HG03571 (cell line): Measurements from ENCODE around the gene UBE2E2.

Source experiments
- ATAC-seq: cut with Tn5 transposase; IDR thresholded peaks from one replicate; pipeline ENCODE4 v1.9.1; 2021; ENCODE audit not compliant: unreplicated experiment

UBE2E2 gene

DNA sequence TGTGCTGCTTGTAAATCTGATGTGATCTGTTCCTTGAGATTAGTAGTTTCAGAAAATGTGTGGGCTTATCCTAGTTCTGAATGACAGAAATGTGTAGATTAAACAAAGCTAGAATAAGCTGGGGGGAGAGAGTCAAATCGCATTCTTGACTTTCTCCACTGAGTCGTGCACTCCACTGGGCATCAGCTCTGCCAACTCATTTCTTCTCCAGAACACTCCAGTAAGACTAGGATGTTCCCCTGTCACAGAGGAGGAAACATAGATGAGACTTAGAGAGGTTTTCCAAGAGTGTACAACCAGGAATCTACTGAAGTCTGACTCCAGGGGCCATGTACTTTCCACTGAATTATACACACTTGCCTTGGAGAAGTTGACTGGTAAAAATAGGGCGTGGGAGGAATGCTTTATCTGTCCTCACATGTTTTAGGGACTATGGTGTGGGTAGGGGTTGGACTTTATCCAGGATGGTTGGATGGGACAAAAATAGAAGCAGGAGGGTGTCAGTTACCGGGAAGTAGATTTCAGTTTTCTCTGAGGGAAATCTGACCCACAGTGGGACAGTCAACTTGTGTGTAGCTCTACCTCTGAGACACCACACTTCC lies 298.2 kb downstream of the UBE2E2 start:
- no peak for ATAC-seq

- ATAC-seq: no peak
Measured at GRCh38 chr3:23508464-23508863, 305.3 kb downstream of the UBE2E2 start.

- ATAC-seq: no peak
Measured at GRCh38 chr3:23518441-23518840, 315.3 kb downstream of the UBE2E2 start.

DNA sequence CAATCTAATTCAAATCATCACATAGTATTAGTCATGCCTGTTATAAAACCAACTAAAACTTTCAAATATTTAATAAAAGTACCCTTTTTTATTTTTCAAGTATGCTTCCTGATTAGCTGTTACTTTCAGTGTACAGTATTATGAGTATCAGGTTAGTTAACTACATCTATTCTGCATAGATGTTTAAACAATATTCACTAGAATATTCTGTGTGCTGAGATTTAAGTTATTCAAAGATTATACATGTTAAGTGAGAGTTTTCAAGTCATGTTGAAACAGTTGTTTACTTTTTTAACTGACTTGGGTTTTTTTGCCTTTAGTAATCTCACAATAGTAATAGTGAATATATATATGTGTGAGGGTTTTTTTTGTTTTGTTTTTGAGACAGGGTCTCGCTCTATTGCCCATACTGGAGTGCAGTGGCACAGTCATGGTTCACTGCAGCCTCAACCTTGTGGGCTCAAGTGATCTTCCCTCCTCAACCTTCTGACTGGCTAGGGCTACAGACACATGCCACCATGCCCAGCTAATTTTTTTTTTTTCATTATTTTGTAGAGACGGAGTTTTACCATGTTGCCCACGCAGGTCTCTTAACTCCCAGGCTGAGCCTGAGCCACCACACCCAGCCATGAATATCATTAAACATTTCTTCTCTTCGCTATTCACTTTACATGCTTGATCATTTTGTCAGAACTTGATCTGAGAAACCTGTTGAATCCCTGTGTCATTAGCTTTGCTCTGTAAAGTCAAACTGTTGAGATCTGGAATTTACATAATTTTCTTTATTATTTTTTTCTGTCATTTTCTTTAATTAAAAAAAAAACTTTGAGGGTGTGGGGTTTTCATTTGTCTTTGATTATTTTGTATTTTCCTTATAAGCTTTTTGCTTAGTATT lies 316.4 kb downstream of the UBE2E2 start:
- ATAC-seq: peak; percentile 64

GRCh38 chr3:23527326-23527725 lies 324.2 kb downstream of the UBE2E2 start:
- no peak for ATAC-seq

DNA sequence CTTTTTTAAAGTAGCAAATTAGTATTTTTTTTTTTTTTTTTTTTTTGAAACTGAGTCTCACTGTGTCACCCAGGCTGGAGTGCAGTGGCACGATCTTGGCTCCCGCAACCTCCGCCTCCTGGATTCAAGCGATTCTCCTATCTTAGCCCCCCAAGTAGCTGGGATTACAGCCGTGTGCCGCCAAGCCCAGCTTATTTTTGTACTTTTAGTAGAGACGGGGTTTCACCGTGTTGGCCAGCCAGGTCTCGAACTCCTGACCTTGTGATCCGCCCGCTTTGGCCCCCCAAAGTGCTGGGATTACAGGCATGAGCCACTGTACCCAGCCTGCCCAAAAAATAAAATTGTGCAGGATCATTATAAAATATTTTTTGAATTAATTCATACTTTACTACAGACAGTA lies 330.5 kb downstream of the UBE2E2 start:
- ATAC-seq: no peak

GRCh38 chr3:23533996-23534395 lies 330.9 kb downstream of the UBE2E2 start:
- ATAC-seq: no peak

GRCh38 chr3:23537101-23537551 lies 334.0 kb downstream of the UBE2E2 start:
- no peak for ATAC-seq

- no peak for ATAC-seq
Measured at GRCh38 chr3:23539185-23539584, 336.1 kb downstream of the UBE2E2 start.

GRCh38 chr3:23540600-23540999 lies 337.5 kb downstream of the UBE2E2 start:
- no peak for ATAC-seq

DNA sequence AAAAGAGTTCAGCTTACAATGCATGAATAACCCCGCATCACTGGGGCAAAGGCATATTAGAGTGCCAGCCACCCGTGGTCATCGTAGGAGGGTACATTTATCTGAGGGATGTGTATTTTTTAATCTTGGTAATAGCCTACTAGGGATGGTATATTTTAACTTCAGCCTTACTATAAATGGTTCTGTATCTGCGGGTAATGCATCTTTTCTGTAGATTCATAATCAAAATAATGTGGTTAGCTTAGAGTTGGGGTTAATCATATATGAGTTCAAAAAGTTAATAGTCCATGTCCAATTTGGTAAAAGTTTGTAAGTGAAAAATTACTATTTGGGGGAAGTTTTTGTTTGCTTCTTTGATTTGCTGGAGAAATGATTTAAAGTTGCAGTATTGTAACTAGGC lies 339.0 kb downstream of the UBE2E2 start:
- ATAC-seq: no peak

DNA sequence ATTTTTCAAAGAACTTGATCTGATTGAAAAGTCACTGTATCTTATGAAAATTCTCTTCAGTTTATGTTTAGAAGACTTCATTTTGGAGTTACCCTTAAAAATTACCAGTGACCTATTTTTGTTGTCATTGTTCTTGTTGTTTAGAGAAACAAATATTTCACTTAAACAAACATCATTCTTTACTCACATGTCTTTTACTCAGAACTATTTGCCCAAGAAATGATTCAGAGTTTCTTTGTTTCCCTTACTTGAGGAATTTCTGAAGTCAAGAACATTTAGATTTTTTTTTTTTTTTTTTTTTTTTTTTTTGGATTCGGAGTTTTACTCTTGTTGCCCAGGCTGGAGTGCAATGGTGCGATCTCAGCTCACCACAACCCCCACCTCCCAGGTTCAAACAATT lies 343.1 kb downstream of the UBE2E2 start:
- ATAC-seq: no peak

DNA sequence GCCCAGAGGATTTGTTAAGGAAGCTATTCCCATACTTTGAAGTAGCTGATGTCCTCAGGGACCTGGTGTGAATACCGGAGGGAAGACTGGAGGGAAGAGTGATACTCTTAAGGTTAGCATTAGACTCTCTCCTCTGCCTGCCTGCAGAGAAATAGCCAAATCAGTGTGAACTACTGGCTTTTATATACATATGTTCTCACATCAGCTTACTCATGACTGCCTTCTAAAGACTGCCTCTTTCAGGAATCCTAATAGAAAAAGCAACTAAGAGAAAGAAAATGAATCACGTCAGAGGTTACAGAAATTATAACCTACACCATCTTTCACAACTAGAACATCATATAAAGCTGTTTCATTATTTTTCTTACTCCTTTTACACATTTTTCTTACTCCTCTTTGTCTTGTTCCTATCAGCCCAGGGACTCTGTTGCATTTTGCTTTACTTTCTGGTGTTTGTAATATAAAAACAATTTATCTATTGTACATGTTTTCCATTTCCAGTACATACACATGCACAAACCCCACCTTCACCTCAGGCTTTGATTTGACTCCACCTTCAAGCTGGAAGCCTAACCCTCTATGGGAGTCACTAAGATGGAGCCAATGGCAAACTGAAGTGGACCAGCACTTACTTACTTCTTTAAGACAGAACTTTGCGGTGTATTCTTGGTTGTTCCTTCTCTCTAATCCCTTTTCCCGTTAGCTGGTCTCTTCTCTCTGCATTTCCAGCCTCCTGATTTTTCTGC lies 345.0 kb downstream of the UBE2E2 start:
- ATAC-seq: no peak

- no peak for ATAC-seq
Measured at GRCh38 chr3:23548706-23549105, 345.6 kb downstream of the UBE2E2 start.

GRCh38 chr3:23549148-23549910 lies 346.2 kb downstream of the UBE2E2 start:
- ATAC-seq: no peak

DNA sequence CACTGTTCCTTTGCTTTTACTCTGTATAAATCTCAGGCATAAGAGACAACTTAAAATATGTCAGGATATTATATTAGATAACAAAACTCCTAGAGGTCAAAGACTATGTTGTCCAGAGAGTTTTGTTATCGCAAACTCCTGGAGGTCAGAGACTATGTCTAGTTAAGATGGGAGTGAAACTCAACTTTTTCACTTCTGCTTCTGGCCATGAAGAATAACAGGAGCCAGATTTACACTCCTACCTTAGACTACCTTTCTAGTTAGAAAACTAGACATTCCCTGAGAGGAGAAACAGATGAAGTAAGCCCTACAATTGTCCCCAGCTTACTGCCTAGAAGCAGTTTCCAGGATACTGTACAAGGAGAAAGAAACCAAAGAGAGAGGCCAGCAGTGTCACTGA lies 347.3 kb downstream of the UBE2E2 start:
- peak; percentile 81 for ATAC-seq

DNA sequence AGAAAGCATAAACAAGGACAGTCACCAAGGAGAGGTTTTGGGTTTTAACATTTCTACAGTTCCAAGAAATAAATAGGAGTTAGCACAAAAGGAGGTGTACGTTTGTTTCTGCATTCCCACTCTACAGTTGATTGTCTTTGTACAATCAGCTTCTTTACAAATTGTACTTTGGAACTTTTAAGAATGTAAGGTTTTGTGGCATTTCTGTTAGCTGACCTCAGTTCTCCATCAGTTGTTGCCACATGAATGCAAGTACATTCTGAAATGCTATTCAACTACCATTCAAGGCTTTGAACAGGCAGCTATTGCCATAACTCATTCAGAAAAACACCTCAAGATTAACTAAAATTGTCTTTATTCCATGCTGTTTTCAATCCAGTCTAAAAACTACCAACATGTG lies 349.4 kb downstream of the UBE2E2 start:
- no peak for ATAC-seq

- ATAC-seq: no peak
Measured at GRCh38 chr3:23553353-23553752, 350.2 kb downstream of the UBE2E2 start.

- no peak for ATAC-seq
Measured at GRCh38 chr3:23565041-23565775, 362.1 kb downstream of the UBE2E2 start.

DNA sequence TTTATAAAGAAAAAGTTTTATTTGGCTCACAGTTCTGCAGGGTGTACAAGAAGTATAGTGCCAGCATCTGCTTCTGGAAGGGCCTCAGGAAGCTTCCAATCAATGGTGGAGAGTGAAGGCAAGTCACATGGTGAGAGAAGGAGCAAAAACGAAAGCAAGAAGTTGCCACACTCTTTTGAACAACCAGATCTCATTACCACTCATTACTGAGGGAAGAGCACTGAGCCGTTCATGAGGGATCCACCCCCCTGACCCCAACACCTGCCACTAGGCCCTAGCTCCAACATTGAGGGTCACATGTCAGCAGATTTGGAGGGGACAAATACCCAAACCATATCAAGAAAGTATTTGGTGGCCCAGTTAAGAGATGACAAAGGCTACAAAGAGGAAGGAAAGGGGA lies 363.4 kb downstream of the UBE2E2 start:
- no peak for ATAC-seq
